Mesenchymal stem cell (in vitro differentiated cells and primary cell): Measurements from ENCODE around the gene RNLS.

Source experiments
- DNase-seq: peaks from one replicate; pipeline ENCODE4 v3.0.0-alpha.2; 2013
- H2AFZ ChIP-seq: one replicate; pipeline ENCODE4 v1.6.1; 2013; ENCODE audit warnings: low read depth, mild to moderate bottlenecking, control low read depth, inconsistent platforms, low read length, moderate library complexity
- H2AK5ac ChIP-seq: 2 replicates; pipeline ENCODE4 v1.6.1; 2013; ENCODE audit warnings: low read length, moderate library complexity, mild to moderate bottlenecking, inconsistent platforms; ENCODE audit not compliant: severe bottlenecking
- H2BK120ac ChIP-seq: one replicate; pipeline ENCODE4 v1.6.1; 2013; ENCODE audit warnings: low read depth, mild to moderate bottlenecking, inconsistent platforms, low read length, moderate library complexity
- H2BK12ac ChIP-seq, 2 experiments: one replicate each; pipeline ENCODE4 v1.6.1; 2013; ENCODE audit warnings: inconsistent platforms in 2 of 2, low read length in 2 of 2, mild to moderate bottlenecking in 2 of 2, moderate library complexity in 2 of 2, control low read depth in 1 of 2
- H2BK15ac ChIP-seq: one replicate; pipeline ENCODE4 v1.6.1; 2013; ENCODE audit warnings: mild to moderate bottlenecking, low read depth, inconsistent platforms; ENCODE audit not compliant: poor library complexity, severe bottlenecking
- H2BK5ac ChIP-seq: 2 replicates; pipeline ENCODE4 v1.6.1; 2013; ENCODE audit warnings: low read depth, mild to moderate bottlenecking, low read length, control low read depth, inconsistent platforms; ENCODE audit not compliant: poor library complexity, severe bottlenecking
- H3K14ac ChIP-seq, 2 experiments: one replicate each; pipeline ENCODE4 v1.6.1; 2013; ENCODE audit warnings: inconsistent platforms in 2 of 2, low read length in 2 of 2, control low read depth in 1 of 2, mild to moderate bottlenecking in 1 of 2, moderate library complexity in 1 of 2
- H3K18ac ChIP-seq, 2 experiments: one replicate each; pipeline ENCODE4 v1.6.1; 2013; ENCODE audit warnings: inconsistent platforms in 2 of 2, low read length in 2 of 2, control low read depth in 1 of 2, low read depth in 1 of 2, mild to moderate bottlenecking in 1 of 2
- H3K23ac ChIP-seq, 2 experiments: one replicate each; pipeline ENCODE4 v1.6.1; 2013; ENCODE audit warnings: inconsistent platforms in 2 of 2, low read length in 2 of 2, mild to moderate bottlenecking in 2 of 2, moderate library complexity in 2 of 2, control low read depth in 1 of 2
- H3K27ac ChIP-seq: 2 replicates; pipeline ENCODE4 v1.5.1; 2013; ENCODE audit warnings: mild to moderate bottlenecking, moderate library complexity, low read length, control low read depth, inconsistent platforms; ENCODE audit not compliant: poor library complexity, severe bottlenecking
- H3K27me3 ChIP-seq, 2 experiments: 2 replicates each; pipeline versions ENCODE4 v1.6.1 to v1.7.0; 2013; ENCODE audit warnings: low read length in 2 of 2, mild to moderate bottlenecking in 2 of 2, moderate library complexity in 2 of 2, control low read depth in 1 of 2, inconsistent platforms in 1 of 2; ENCODE audit not compliant: control insufficient read depth in 1 of 2, insufficient read depth in 1 of 2
- H3K36me3 ChIP-seq, 2 experiments: 2 replicates each; pipeline versions ENCODE4 v1.6.1 to v1.7.0; 2013; ENCODE audit warnings: low read length in 2 of 2, control low read depth in 1 of 2, inconsistent platforms in 1 of 2, low read depth in 1 of 2, mild to moderate bottlenecking in 1 of 2; ENCODE audit not compliant: insufficient read depth in 2 of 2, control insufficient read depth in 1 of 2
- H3K4ac ChIP-seq, 2 experiments: one replicate each; pipeline ENCODE4 v1.6.1; 2013; ENCODE audit warnings: inconsistent platforms in 2 of 2, low read length in 2 of 2, mild to moderate bottlenecking in 2 of 2, moderate library complexity in 2 of 2, control low read depth in 1 of 2, low read depth in 1 of 2
- H3K4me1 ChIP-seq: 2 replicates; pipeline ENCODE4 v1.6.1; 2013; ENCODE audit warnings: low read depth, low read length, control low read depth; ENCODE audit not compliant: control insufficient read depth, insufficient read depth
- H3K4me2 ChIP-seq: 2 replicates; pipeline ENCODE4 v1.6.1; 2013; ENCODE audit warnings: low read length, mild to moderate bottlenecking, inconsistent platforms; ENCODE audit not compliant: poor library complexity, severe bottlenecking
- H3K4me3 ChIP-seq, 2 experiments: 2 replicates each; pipeline versions ENCODE4 v1.5.1 to v1.7.0; 2013; ENCODE audit warnings: low read length in 2 of 2, mild to moderate bottlenecking in 2 of 2, control low read depth in 1 of 2, low read depth in 1 of 2; ENCODE audit not compliant: insufficient read depth in 1 of 2
- H3K79me1 ChIP-seq: replicated peaks from 2 replicates; pipeline ENCODE4 v1.6.1; 2013; ENCODE audit warnings: mild to moderate bottlenecking, control low read depth, low read length, inconsistent platforms; ENCODE audit not compliant: poor library complexity, severe bottlenecking
- H3K9ac ChIP-seq: 2 replicates; pipeline ENCODE4 v1.7.0; 2013; ENCODE audit warnings: mild to moderate bottlenecking, low read length, moderate library complexity
- H3K9me3 ChIP-seq: 2 replicates; pipeline ENCODE4 v1.7.0; 2013; ENCODE audit warnings: mild to moderate bottlenecking, low read length; ENCODE audit not compliant: control insufficient read depth
- H4K8ac ChIP-seq: one replicate; pipeline ENCODE4 v1.6.1; 2013; ENCODE audit warnings: inconsistent platforms, mild to moderate bottlenecking, low read length, moderate library complexity
- H4K91ac ChIP-seq: one replicate; pipeline ENCODE4 v1.6.1; 2013; ENCODE audit warnings: mild to moderate bottlenecking, low read length, inconsistent platforms
- WGBS: methylation state at CpG from one replicate; pipeline ENCODE4 v1.1.7; 2013; ENCODE audit warnings: mixed read lengths; 5-methylcytosine and 5-hydroxymethylcytosine counted together

Gene RNLS

GRCh38 chr10:88473989-88474883 is 108.9 kb downstream of the RNLS start:
- Histone ChIP-seq H3K4me2 (no peak overlapping the region), H3K27me3 (no peaks in the 10 kb centered on the region), H2BK5ac (no peak overlapping the region), H2BK15ac (no peak overlapping the region), H4K8ac (no peak overlapping the region), H3K23ac (no peak overlapping the region), H3K79me1 (no peaks in the 10 kb centered on the region), H3K14ac (no peak overlapping the region), H2AFZ (no peak overlapping the region), H2BK120ac (no peak overlapping the region), H4K91ac (no peak overlapping the region), H2BK12ac (no peak overlapping the region), H3K9ac (no peak overlapping the region), H3K27ac (no peak overlapping the region), H3K4me1 (no peaks in the 10 kb centered on the region), H3K4ac (no peak overlapping the region), H3K4me3 (no peak overlapping the region), H3K18ac (no peak overlapping the region), H2AK5ac (no peak overlapping the region), H3K9me3 (no peaks in the 10 kb centered on the region), H3K36me3 (no peaks in the 10 kb centered on the region)
- no peak for DNase-seq
- 87% methylated on average over 1 of the region's 2 CpGs for WGBS

DNA sequence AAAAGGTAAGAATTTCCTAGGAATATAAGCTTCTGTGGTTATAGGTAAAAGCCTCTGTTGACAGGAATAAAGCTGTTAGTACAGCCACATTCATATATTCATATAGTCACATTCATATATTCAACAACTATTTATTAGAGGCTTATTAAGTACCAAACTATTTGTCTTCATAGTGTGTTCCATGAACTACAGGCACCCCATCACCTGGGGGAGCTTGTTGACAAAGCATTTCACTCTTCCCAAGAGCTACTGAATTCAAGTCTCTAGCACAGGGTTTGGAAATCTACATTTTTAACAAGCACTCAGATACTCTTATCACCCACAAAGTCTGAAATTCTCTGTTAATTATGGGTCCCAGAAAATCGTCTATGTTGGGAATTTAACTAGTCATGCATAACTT is 110.6 kb downstream of the RNLS start:
- H3K9ac ChIP-seq, result no peak overlapping the region
- no peak overlapping the region for H3K14ac ChIP-seq
- no peak overlapping the region for H3K27ac ChIP-seq
- no CpG with 5 or more reads among the region's 1 CpG for WGBS
- H3K36me3 ChIP-seq, result no peaks in the 10 kb centered on the region
- no peaks in the 10 kb centered on the region for H3K9me3 ChIP-seq
- no peaks in the 10 kb centered on the region for H3K79me1 ChIP-seq
- H2AK5ac ChIP-seq, result no peak overlapping the region
- no peak overlapping the region for H2AFZ ChIP-seq
- no peak overlapping the region for H3K23ac ChIP-seq
- DNase-seq, result no peak
- H2BK15ac ChIP-seq, result no peak overlapping the region
- no peak overlapping the region for H3K4ac ChIP-seq
- H4K8ac ChIP-seq, result no peak overlapping the region
- H3K27me3 ChIP-seq, result no peaks in the 10 kb centered on the region
- no peak overlapping the region for H3K18ac ChIP-seq
- no peak overlapping the region for H2BK120ac ChIP-seq
- H4K91ac ChIP-seq, result no peak overlapping the region
- H3K4me2 ChIP-seq, result no peak overlapping the region
- no peaks in the 10 kb centered on the region for H3K4me1 ChIP-seq
- H2BK12ac ChIP-seq, result no peak overlapping the region
- no peak overlapping the region for H3K4me3 ChIP-seq
- H2BK5ac ChIP-seq, result no peak overlapping the region

DNA sequence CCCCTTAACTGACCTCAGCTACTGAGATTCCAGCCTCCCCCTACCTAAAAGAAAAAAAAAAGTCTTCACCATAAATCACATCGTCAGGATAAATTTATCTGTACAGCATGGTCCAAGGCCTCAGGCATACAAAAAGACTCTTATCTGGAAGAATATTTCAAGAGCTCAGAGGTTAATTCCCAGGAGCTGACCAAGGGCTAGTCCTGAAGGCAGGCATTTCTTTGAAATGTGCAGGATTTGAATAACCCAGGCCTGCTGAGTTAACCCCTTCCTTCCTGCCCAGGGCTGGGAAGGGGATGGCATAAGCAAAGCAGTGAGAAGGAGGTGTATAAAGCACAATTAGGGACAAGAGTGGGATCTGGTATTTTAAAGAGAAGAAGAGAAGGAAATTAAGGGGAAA is 111.2 kb downstream of the RNLS start:
- Histone ChIP-seq H3K4me2 (no peak overlapping the region), H3K79me1 (no peaks in the 10 kb centered on the region)
- WGBS, result 55% methylated on average over 1 of the region's 1 CpG

GRCh38 chr10:88467835-88468485 is 115.2 kb downstream of the RNLS start:
- Histone ChIP-seq H2BK120ac (no peak overlapping the region), H3K9ac (no peak overlapping the region), H3K36me3 (no peaks in the 10 kb centered on the region), H2BK12ac (no peak overlapping the region), H3K18ac (no peak overlapping the region), H3K9me3 (no peaks in the 10 kb centered on the region), H3K14ac (no peak overlapping the region), H3K23ac (no peak overlapping the region), H3K27ac (no peak overlapping the region), H2AFZ (no peak overlapping the region), H4K91ac (no peak overlapping the region), H2AK5ac (no peak overlapping the region), H3K79me1 (no peaks in the 10 kb centered on the region), H3K4me3 (no peak overlapping the region), H3K4me2 (no peak overlapping the region), H3K4me1 (no peaks in the 10 kb centered on the region), H2BK5ac (no peak overlapping the region), H3K27me3 (no peaks in the 10 kb centered on the region), H4K8ac (no peak overlapping the region), H2BK15ac (no peak overlapping the region), H3K4ac (no peak overlapping the region)
- no peak for DNase-seq
- 65% methylated on average over 2 of the region's 4 CpGs for WGBS

More for the DNA sequence above, 111.2 kb downstream of the RNLS start:
- H4K8ac ChIP-seq, result no peak overlapping the region
- DNase-seq, result no peak
- no peak overlapping the region for H2BK120ac ChIP-seq
- H3K18ac ChIP-seq, result no peak overlapping the region
- no peak overlapping the region for H4K91ac ChIP-seq
- no peak overlapping the region for H2AFZ ChIP-seq
- H3K4me1 ChIP-seq, result no peaks in the 10 kb centered on the region
- H3K36me3 ChIP-seq, result no peaks in the 10 kb centered on the region
- H3K27me3 ChIP-seq, result no peaks in the 10 kb centered on the region
- no peak overlapping the region for H3K9ac ChIP-seq
- no peaks in the 10 kb centered on the region for H3K9me3 ChIP-seq
- H3K14ac ChIP-seq, result no peak overlapping the region
- H2BK15ac ChIP-seq, result no peak overlapping the region
- no peak overlapping the region for H2AK5ac ChIP-seq
- no peak overlapping the region for H3K23ac ChIP-seq
- H3K27ac ChIP-seq, result no peak overlapping the region
- no peak overlapping the region for H2BK5ac ChIP-seq
- no peak overlapping the region for H3K4me3 ChIP-seq
- no peak overlapping the region for H3K4ac ChIP-seq
- H2BK12ac ChIP-seq, result no peak overlapping the region
